ENCODE results near the gene IDH3B.

IDH3B gene

DNA sequence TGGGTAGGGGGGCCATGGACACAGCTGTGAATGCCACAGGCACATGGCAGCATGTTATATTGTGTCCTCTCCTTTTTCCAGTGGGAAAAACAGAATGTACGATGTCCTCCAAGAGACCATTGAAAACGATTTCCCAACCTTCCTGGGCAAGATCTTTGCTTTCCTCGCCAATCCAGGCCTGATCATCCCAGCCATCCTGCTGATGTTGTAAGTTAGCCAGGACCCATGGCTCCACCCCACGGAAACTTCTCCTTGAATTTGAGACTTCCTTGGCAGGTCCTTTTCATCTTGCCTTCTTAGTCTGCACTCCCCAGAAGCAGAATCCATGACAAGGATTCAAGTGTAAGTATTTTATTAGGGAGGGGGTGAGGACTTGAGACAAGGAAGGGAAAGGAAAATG, 39.8 kb downstream of the IDH3B start:
- in situ Hi-C loops (cut with MboI; ENCODE audit: low sequenced_read_pairs), result no loop called here

DNA sequence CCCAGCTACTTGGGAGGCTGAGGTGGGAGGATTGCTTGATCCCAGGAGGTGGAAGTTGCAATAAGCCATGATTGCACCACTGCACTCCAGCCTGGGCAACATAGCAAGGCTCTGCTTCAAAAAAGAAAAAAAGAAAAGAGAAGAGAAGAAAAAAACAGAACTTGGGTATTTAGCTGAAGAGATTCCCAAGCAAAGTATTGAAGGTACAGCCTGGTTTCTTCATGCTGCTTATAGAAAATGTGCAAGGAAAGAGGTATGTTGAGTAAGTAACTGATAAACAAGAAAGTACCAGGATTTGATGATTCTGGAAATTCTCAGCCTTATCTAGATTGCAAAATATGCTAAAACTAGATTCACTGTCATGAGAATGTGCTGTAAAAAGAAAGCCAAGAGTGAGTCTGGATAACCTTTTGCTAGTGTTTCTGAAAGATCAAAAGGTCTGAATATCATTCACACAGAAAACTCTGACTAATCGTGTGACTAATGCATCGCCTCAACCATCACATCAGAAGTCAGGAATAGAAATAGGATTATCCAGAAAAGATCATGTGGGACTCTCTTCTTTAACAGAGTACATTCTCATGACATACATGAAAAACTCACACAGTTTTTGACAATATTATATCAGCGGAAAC, 43.9 kb downstream of the IDH3B start:
- in situ Hi-C loops (cut with MboI; ENCODE audit: low sequenced_read_pairs), result no loop called here

DNA sequence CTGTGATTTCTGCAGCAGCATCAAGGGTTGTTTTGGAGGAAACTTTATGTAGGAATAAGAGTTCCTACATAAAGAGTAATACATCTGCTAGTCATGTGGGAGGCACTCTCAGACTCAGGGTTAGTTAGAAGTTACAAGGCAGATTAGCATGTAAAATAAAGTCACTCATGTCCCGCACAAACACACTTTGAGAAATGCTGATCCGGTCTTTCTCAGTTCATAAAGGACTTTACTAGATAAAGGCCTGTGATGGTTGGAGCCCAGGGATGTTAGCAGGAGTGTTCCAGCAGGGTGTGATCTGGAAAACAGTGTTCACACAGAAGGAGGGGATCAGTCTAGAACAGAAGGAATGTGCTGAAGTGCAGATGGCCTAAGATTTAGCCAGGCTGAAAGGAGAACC, 44.7 kb downstream of the IDH3B start:
- in situ Hi-C loops (cut with MboI; ENCODE audit: low sequenced_read_pairs), result no loop called here

DNA sequence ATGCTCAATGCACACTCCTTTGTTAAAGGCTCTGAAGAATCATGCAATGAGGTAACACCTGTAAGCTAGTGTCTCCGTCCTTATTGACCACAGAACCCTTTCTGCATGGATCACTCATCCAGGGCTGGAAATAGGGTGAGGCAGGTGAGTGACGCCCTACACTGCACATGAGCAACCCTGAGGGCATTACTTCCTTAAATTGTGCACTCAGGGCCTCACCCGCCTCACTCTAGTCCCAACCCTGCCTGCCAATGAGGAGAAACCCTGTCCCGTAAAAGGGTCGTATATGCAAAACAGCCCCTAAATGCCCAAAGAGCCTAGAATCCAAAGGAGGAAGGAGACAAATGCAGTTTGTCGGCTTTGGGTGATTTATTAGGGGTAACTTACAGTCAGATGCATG, 45.2 kb downstream of the IDH3B start:
- in situ Hi-C loops (cut with MboI; ENCODE audit: low sequenced_read_pairs), result no loop called here

DNA sequence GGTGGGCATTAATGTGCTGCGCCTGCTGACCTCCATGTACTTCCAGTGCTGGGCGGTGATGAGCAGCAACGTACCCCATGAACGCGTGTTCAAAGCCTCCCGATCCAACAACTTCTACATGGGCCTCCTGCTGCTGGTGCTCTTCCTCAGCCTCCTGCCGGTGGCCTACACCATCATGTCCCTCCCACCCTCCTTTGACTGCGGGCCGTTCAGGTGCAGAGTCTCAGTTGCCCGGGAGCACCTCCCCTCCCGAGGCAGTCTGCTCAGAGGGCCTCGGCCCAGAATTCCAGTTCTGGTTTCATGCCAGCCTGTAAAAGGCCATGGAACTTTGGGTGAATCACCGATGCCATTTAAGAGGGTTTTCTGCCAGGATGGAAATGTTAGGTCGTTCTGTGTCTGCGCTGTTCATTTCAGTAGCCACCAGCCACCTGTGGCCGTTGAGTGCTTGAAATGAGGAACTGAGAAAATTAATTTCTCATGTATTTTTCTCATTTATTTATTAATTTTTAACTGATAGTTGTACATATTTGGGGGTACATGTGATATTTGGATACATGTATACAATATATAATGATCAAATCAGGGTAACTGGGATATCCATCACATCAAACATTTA, 46.8 kb downstream of the IDH3B start:
- in situ Hi-C loops (cut with MboI; ENCODE audit: low sequenced_read_pairs), result no loop called here

DNA sequence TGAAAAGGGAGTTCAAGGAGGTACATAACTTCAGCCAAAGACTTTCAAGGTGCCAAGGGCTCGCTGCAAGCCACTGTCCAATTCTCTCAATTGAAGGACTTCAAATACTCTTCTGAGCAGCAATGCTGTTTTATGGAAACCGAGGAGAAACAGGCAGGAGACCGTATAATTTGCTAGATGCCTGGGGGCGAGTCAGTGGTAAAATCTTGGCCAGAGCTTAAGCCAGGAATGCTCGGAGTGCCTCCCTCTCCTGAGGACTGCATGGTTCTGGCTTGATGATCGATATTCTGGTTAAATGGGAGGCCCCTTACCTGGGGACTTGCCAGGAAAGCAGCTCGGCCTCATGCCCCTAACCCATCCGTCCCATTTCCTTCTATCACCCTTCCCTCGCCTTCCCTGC, 47.4 kb downstream of the IDH3B start:
- in situ Hi-C loops (cut with MboI; ENCODE audit: low sequenced_read_pairs), result no loop called here

DNA sequence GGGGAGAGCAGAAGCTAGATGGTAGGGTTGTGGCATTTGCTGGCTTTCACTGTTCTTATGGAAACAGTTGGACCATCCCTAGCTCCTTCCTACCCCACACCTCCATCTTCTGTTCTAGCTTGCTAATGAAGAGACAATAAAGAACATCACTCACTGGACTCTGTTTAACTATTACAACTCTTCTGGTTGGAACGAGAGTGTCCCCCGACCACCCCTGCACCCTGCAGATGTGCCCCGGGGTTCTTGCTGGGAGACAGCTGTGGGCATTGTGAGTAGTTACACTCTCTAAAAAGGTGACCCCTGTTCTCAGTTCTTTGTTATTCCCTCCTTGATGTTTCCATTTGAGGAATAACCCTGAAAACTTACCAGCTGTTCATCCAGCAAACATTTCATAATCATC, 51.9 kb downstream of the IDH3B start:
- in situ Hi-C loops (cut with MboI; ENCODE audit: low sequenced_read_pairs), result no loop called here

DNA sequence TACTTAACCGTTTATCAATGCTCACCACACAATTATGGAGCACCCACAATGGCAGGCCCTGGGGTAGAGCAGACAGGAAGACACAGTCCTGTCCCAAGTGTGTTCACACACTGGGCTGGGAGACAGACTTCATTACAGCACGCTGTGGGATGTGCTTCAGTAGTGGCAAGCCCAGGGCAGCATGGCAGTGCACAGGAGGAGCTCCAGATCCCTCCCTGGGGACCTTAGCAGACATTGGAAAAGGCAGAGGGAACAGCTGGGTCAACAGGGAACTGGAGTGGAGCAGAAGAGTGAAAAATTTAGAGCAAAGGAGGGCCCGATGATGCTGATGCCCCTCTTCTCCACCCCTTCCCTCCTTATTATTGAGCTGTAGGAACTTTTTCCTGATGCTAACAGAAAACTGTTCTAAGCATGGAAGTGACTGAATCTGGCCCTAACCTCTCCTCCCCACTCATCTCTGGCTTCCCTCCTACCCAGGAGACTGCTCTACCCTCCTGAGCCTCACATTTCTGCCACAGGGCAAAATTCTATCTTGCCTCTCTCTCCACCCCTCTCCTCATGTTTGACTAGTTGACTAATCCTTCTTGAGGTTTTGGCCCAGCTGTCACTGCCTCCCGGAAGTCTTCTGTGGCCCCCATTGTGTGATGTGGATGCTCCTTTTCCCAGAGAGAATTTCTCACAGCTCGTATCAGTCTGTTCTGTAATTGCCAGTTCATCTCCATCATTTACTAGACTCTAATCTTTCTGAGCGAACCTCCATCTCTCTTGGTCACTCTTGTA, 52.9 kb downstream of the IDH3B start:
- in situ Hi-C loops (cut with MboI; ENCODE audit: low sequenced_read_pairs), result no loop called here

DNA sequence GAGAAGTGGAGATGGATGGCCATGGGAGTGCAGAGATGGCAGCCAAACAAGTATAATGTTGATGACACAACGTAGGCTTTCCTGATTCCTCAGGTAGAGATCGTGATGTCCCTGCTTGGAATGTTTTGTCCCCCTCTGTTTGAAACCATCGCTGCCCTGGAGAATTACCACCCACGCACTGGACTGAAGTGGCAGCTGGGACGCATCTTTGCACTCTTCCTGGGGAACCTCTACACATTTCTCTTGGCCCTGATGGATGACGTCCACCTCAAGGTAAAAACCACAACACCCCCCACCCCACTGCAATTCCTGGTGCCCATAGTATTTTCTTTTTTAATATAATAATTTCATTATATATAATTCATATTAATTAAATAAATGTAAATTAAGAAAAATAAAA, 53.7 kb downstream of the IDH3B start:
- in situ Hi-C loops (cut with MboI; ENCODE audit: low sequenced_read_pairs), result no loop called here

All from HL-60/S4 (cell line).